Measurements from ENCODE around the gene ATP10A.

GRCh38 chr15:25903024-25903581 is 40.0 kb upstream of the ATP10A start:
- TF ChIP-seq, protein P1, sequence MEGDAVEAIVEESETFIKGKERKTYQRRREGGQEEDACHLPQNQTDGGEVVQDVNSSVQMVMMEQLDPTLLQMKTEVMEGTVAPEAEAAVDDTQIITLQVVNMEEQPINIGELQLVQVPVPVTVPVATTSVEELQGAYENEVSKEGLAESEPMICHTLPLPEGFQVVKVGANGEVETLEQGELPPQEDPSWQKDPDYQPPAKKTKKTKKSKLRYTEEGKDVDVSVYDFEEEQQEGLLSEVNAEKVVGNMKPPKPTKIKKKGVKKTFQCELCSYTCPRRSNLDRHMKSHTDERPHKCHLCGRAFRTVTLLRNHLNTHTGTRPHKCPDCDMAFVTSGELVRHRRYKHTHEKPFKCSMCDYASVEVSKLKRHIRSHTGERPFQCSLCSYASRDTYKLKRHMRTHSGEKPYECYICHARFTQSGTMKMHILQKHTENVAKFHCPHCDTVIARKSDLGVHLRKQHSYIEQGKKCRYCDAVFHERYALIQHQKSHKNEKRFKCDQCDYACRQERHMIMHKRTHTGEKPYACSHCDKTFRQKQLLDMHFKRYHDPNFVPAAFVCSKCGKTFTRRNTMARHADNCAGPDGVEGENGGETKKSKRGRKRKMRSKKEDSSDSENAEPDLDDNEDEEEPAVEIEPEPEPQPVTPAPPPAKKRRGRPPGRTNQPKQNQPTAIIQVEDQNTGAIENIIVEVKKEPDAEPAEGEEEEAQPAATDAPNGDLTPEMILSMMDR (IDR thresholded peaks at IDR 0.05; ENCODE audit: poor library complexity, severe bottlenecking), result no peak
- TF ChIP-seq EP300 (conservative IDR thresholded peaks at IDR 0.05; ENCODE audit: poor library complexity, severe bottlenecking), result no peak

Data from neural cell (in vitro differentiated cells).